K562 (cell line): ENCODE measurements around the gene ELMO1. TPM values are rescaled to one million over a fixed set of nuclear protein-coding genes. Genes with fewer than 3 reads are reported as not detected.

ENCODE experiments used
- ATAC-seq: fragments of 200-7000 bp; cut with Tn5 transposase; 3 replicates; pipeline ENCODE4 v1.9.1; 2020; ENCODE audit warnings: moderate library complexity
- BruUV-seq: library from RNA; stranded (reverse); fragments of 400-500 nt; replicated peaks from 2 replicates; lab custom pipeline; 2021; lab: Mats Ljungman, UMichigan
- CTCF ChIA-PET: fragments of 300-600 bp; formaldehyde crosslinking; extraction: SDS; loops from one replicate; lab custom pipeline; 2021; ENCODE audit warnings: low intra/inter-chr PET ratio; lab: Yijun Ruan, JAX
- POLR2A ChIA-PET: fragments of 300-600, 350-650 bp; sonication (Branson Sonifier 250); formaldehyde crosslinking; extraction: SDS; loops from one replicate; lab custom pipeline; 2021; ENCODE audit warnings: antibody characterized with exemption, inconsistent platforms; lab: Yijun Ruan, JAX
- DNase-seq, 4 experiments: peaks; one replicate each; pipeline versions ENCODE4 v3.0.0 to v3.0.0-alpha.2; 2011 to 2018; ENCODE audit warnings: low spot score in 3 of 4, mixed read lengths in 3 of 4; ENCODE audit errors: extremely low read depth in 1 of 4
- FAIRE-seq: peaks from 2 replicates; lab custom pipeline; 2011; peaks lifted over from hg19 to GRCh38; lab: Jason Lieb, UNC
- H2AFZ ChIP-seq: 2 replicates; pipeline ENCODE4 v1.6.0; 2011; ENCODE audit warnings: low read depth, low read length, control low read depth, inconsistent platforms
- H3K27ac ChIP-seq: fragments of 200-600 bp; 3 replicates; pipeline ENCODE4 v1.8.0; 2011; ENCODE audit warnings: low read depth, mild to moderate bottlenecking, control low read depth, inconsistent platforms, low read length, moderate library complexity, mixed read lengths; ENCODE audit errors: extremely low read depth
- H3K27me3 ChIP-seq, 2 experiments: fragments of 300-600 bp in 1 of 2; 2 replicates in 1 of 2; 3 replicates in 1 of 2; pipeline versions ENCODE4 v1.6.0 to v1.8.0; 2011; ENCODE audit warnings: inconsistent platforms in 2 of 2, low read length in 2 of 2, mild to moderate bottlenecking in 1 of 2, mixed read lengths in 1 of 2, moderate library complexity in 1 of 2; ENCODE audit not compliant: control insufficient read depth in 2 of 2, insufficient read depth in 2 of 2
- H3K36me3 ChIP-seq: fragments of 300-600 bp; 3 replicates; pipeline ENCODE4 v1.8.0; 2011; ENCODE audit warnings: mild to moderate bottlenecking, low read length, inconsistent platforms; ENCODE audit not compliant: control insufficient read depth, insufficient read depth
- H3K4me1 ChIP-seq, 2 experiments: fragments of 200-600 bp in 1 of 2; replicated peaks in 1 of 2; 2 replicates in 1 of 2; 3 replicates in 1 of 2; pipeline versions ENCODE4 v1.5.1 to v1.8.0; 2011; ENCODE audit warnings: inconsistent platforms in 2 of 2, low read length in 2 of 2, mild to moderate bottlenecking in 1 of 2, mixed read lengths in 1 of 2, moderate library complexity in 1 of 2; ENCODE audit not compliant: control insufficient read depth in 2 of 2, insufficient read depth in 2 of 2
- H3K4me2 ChIP-seq: 2 replicates; pipeline ENCODE4 v1.6.1; 2011; ENCODE audit warnings: low read length, control low read depth, inconsistent platforms, mixed read lengths; ENCODE audit not compliant: insufficient read depth
- H3K4me3 ChIP-seq: fragments of 200-600 bp; sonication (generic), shearing (Covaris generic); 2 replicates; pipeline ENCODE4 v1.5.1; 2016; ENCODE audit warnings: control low read depth, inconsistent platforms
- H3K79me2 ChIP-seq: fragments of 200-600 bp; 3 replicates; pipeline ENCODE4 v1.8.0; 2011; ENCODE audit warnings: low read length, inconsistent platforms; ENCODE audit not compliant: control insufficient read depth, insufficient read depth
- H3K9ac ChIP-seq, 2 experiments: 2 replicates each; pipeline versions ENCODE4 v1.6.0 to v1.6.1; 2011; ENCODE audit warnings: low read depth in 2 of 2, low read length in 2 of 2, control low read depth in 1 of 2, inconsistent platforms in 1 of 2, mild to moderate bottlenecking in 1 of 2, mixed read lengths in 1 of 2; ENCODE audit not compliant: insufficient read depth in 1 of 2
- H3K9me1 ChIP-seq: one replicate; pipeline ENCODE4 v1.6.0; 2011; ENCODE audit warnings: inconsistent platforms, mild to moderate bottlenecking, low read length, moderate library complexity; ENCODE audit not compliant: control insufficient read depth, insufficient read depth
- H3K9me3 ChIP-seq: replicated peaks from 2 replicates; pipeline ENCODE4 v1.5.1; 2011; ENCODE audit warnings: low read depth, low read length, inconsistent platforms; ENCODE audit not compliant: control insufficient read depth, insufficient read depth
- H4K20me1 ChIP-seq: replicated peaks from 2 replicates; pipeline ENCODE4 v1.6.1; 2011; ENCODE audit warnings: low read length, inconsistent platforms, mixed read lengths; ENCODE audit not compliant: control insufficient read depth, insufficient read depth
- ARHGAP35 ChIP-seq: fragments of 450-650 bp; IDR thresholded peaks from 2 replicates; pipeline ENCODE4 v1.6.1; 2018; ENCODE audit not compliant: partially characterized antibody
- ATF7 ChIP-seq: fragments of 450-650 bp; IDR thresholded peaks from 2 replicates; pipeline ENCODE4 v1.7.1; 2014; ENCODE audit warnings: mild to moderate bottlenecking, moderate library complexity
- BACH1 ChIP-seq: fragments of 200-800 bp; sonication (Bioruptor generic); IDR thresholded peaks from 2 replicates; pipeline ENCODE4 v1.6.1; 2016; ENCODE audit warnings: missing genetic modification characterization, missing compliant biosample characterization
- CBX2 ChIP-seq: fragments of 200-600 bp; sonication (generic); IDR thresholded peaks from one replicate; pipeline ENCODE4 v1.6.1; 2012; ENCODE audit warnings: mild to moderate bottlenecking, low read length, inconsistent platforms; ENCODE audit not compliant: insufficient read depth, poor library complexity, severe bottlenecking
- EGR1 ChIP-seq: fragments of 450-650 bp; conservative IDR thresholded peaks from 2 replicates; pipeline ENCODE4 v1.6.1; 2017; ENCODE audit warnings: mild to moderate bottlenecking
- FOXA3 ChIP-seq, 2 experiments: fragments of 450-650 bp in 1 of 2; sonication (generic) in 1 of 2; formaldehyde crosslinking; IDR thresholded peaks in 1 of 2; conservative IDR thresholded peaks in 1 of 2; 2 replicates each; pipeline versions ENCODE4 v1.4.0 to v1.8.0; 2020 to 2022; ENCODE audit warnings: mild to moderate bottlenecking in 2 of 2, missing genetic modification reagents in 1 of 2
- NR2F6 ChIP-seq: fragments of 450-650 bp; formaldehyde crosslinking; IDR thresholded peaks from 2 replicates; pipeline ENCODE4 v1.4.0; 2020; ENCODE audit warnings: mild to moderate bottlenecking
- NR3C1 ChIP-seq: sonication (generic); formaldehyde crosslinking; IDR thresholded peaks from 2 replicates; pipeline ENCODE4 v1.8.1; 2022; ENCODE audit warnings: missing genetic modification reagents
- SMARCA4 ChIP-seq: fragments of 450-650 bp; IDR thresholded peaks from 2 replicates; pipeline ENCODE4 v1.6.1; 2016
- WGBS: fragments of 100-300 bp; shearing (Covaris generic); methylation state at CpG from one replicate; pipeline ENCODE4 v1.1.6; 2016; ENCODE audit warnings: low coverage, mixed read lengths; ENCODE audit not compliant: insufficient coverage; ENCODE audit errors: missing lambda C conversion rate; 5-methylcytosine and 5-hydroxymethylcytosine counted together
- in situ Hi-C: fragments of 300-500 bp; cut with MboI; formaldehyde crosslinking; loops from 4 replicates; pipeline ENCODE4 v1.15.0; 2018; ENCODE audit warnings: inconsistent platforms, mixed read lengths
- intact Hi-C: fragments of 100-400 bp; cut with micrococcal nuclease; formaldehyde crosslinking; loops from 2 replicates; pipeline ENCODE4 v1.14.2; 2022
- polyA plus RNA-seq, 8 experiments: library from polyadenylated mRNA; depleted of rRNA in 4 of 8; stranded (reverse) in 5 of 8; unstranded in 3 of 8; fragments of >200 nt; fragmentation: Nextera tagmentation in 2 of 8; fragmentation: Illumina TruSeq in 1 of 8; extraction: Ambion mirVana in 2 of 8; extraction: Trizol in 1 of 8; gene quantifications; 2 replicates each; pipeline versions ENCODE4 v1.2.1 to v1.2.3, GENCODE V29; 2011 to 2014; ENCODE audit warnings: inconsistent platforms in 1 of 8, missing spikeins in 1 of 8
- total RNA-seq, 7 experiments: library from RNA; depleted of rRNA in 6 of 7; stranded (reverse); fragments of >200 nt in 6 of 7; fragmentation: Illumina TruSeq in 2 of 7; extraction: Trizol in 2 of 7; gene quantifications; 2 replicates each; pipeline versions ENCODE4 v1.2.1 to v1.2.3, GENCODE V29; 2011 to 2021; ENCODE audit warnings: low replicate concordance in 1 of 7
- TF ChIP-seq, protein P1 (sequence below): fragments of 250-450 bp; sonication (Bioruptor Pico); IDR thresholded peaks from 2 replicates; pipeline ENCODE4 v1.8.0; 2021; ENCODE audit warnings: mild to moderate bottlenecking, moderate library complexity
- TF ChIP-seq, protein P2 (sequence below): sonication (generic); formaldehyde crosslinking; IDR thresholded peaks from 2 replicates; pipeline ENCODE4 v1.8.1; 2023; ENCODE audit warnings: mild to moderate bottlenecking, missing genetic modification reagents
- TF ChIP-seq, protein P3 (sequence below): fragments of 450-650 bp; formaldehyde crosslinking; IDR thresholded peaks from 2 replicates; pipeline ENCODE4 v1.4.0; 2020; ENCODE audit warnings: mild to moderate bottlenecking, moderate library complexity
- TF ChIP-seq, protein P4 (sequence below): fragments of 250-450 bp; sonication (Bioruptor Pico); IDR thresholded peaks from 2 replicates; pipeline ENCODE4 v1.8.0; 2021; ENCODE audit warnings: moderate library complexity, mild to moderate bottlenecking, inconsistent platforms

The ELMO1 gene
- total and polyA plus RNA-seq, 9 of the 15 experiments (the other 6 are each of a cell fraction or from before 2014, with no cell fraction given) = 0.36 to 7.2 (median 3.6) TPM

DNA sequence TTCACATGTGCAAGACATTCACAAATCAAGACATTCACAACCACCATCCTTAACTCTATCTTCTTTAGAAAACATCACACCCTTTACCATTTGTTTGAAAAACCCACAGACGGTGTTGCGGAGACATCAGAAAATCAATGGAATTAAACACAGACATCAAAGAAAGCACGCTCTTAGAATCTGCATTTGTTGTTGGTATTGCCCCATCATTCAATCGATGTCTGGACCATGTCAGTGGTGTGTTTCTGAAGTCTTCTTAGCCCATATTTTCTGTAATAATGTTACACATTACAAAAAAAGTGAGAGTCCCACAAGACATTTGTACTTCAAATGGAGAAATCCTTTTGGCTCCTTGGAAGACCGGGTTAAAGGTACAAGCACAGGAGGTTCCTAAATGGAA lies 550.5 kb downstream of the ELMO1 start:
- H3K9me3 ChIP-seq = no peaks in the 10 kb centered on the region
- no peak overlapping the region for H3K4me2 ChIP-seq
- BruUV-seq = no TSS peak
- DNase-seq (no peak), ATAC-seq (no peak)
- CTCF ChIA-PET = no interaction called here
- POLR2A ChIA-PET = interaction anchor here (0.5 kb wide), 1 partner anchor 375 kb away, joined by 3 read pairs; no protein-coding TSS in a partner anchor
- no peaks in the 10 kb centered on the region for H3K9me1 ChIP-seq
- H3K36me3 ChIP-seq = no peaks in the 10 kb centered on the region
- WGBS = 6% methylated on average over 5 of the region's 5 CpGs
- no peaks in the 10 kb centered on the region for H3K79me2 ChIP-seq
- no peak for TF ChIP-seq NR2F6 (CRISPR knock-in tag)
- TF ChIP-seq, protein P1, sequence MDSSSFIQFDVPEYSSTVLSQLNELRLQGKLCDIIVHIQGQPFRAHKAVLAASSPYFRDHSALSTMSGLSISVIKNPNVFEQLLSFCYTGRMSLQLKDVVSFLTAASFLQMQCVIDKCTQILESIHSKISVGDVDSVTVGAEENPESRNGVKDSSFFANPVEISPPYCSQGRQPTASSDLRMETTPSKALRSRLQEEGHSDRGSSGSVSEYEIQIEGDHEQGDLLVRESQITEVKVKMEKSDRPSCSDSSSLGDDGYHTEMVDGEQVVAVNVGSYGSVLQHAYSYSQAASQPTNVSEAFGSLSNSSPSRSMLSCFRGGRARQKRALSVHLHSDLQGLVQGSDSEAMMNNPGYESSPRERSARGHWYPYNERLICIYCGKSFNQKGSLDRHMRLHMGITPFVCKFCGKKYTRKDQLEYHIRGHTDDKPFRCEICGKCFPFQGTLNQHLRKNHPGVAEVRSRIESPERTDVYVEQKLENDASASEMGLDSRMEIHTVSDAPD (CRISPR knock-in tag) = no peak
- TF ChIP-seq, protein P2, sequence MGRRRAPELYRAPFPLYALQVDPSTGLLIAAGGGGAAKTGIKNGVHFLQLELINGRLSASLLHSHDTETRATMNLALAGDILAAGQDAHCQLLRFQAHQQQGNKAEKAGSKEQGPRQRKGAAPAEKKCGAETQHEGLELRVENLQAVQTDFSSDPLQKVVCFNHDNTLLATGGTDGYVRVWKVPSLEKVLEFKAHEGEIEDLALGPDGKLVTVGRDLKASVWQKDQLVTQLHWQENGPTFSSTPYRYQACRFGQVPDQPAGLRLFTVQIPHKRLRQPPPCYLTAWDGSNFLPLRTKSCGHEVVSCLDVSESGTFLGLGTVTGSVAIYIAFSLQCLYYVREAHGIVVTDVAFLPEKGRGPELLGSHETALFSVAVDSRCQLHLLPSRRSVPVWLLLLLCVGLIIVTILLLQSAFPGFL (CRISPR knock-in tag) = no peak
- TF ChIP-seq EGR1 = no peak
- TF ChIP-seq SMARCA4 = no peak
- no peak for TF ChIP-seq NR3C1 (CRISPR knock-in tag)
- no peak for TF ChIP-seq FOXA3 (CRISPR knock-in tag; conservative IDR thresholded peaks at IDR 0.05 in 1 of 2, IDR thresholded peaks at IDR 0.05 in 1 of 2)
- TF ChIP-seq ATF7 = no peak
- TF ChIP-seq, protein P3, sequence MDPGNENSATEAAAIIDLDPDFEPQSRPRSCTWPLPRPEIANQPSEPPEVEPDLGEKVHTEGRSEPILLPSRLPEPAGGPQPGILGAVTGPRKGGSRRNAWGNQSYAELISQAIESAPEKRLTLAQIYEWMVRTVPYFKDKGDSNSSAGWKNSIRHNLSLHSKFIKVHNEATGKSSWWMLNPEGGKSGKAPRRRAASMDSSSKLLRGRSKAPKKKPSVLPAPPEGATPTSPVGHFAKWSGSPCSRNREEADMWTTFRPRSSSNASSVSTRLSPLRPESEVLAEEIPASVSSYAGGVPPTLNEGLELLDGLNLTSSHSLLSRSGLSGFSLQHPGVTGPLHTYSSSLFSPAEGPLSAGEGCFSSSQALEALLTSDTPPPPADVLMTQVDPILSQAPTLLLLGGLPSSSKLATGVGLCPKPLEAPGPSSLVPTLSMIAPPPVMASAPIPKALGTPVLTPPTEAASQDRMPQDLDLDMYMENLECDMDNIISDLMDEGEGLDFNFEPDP (CRISPR knock-in tag) = no peak
- TF ChIP-seq BACH1 (tag) = no peak
- TF ChIP-seq, protein P4, sequence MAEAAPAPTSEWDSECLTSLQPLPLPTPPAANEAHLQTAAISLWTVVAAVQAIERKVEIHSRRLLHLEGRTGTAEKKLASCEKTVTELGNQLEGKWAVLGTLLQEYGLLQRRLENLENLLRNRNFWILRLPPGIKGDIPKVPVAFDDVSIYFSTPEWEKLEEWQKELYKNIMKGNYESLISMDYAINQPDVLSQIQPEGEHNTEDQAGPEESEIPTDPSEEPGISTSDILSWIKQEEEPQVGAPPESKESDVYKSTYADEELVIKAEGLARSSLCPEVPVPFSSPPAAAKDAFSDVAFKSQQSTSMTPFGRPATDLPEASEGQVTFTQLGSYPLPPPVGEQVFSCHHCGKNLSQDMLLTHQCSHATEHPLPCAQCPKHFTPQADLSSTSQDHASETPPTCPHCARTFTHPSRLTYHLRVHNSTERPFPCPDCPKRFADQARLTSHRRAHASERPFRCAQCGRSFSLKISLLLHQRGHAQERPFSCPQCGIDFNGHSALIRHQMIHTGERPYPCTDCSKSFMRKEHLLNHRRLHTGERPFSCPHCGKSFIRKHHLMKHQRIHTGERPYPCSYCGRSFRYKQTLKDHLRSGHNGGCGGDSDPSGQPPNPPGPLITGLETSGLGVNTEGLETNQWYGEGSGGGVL (CRISPR knock-in tag) = no peak
- TF ChIP-seq ARHGAP35 = no peak
- TF ChIP-seq CBX2 = no peak
- TF ChIP-seq, all 486 proteins: peak for 0
- H3K9ac ChIP-seq = no peak overlapping the region
- in situ Hi-C loops = no loop called here
- no peak overlapping the region for H3K4me3 ChIP-seq
- no peaks in the 10 kb centered on the region for H3K4me1 ChIP-seq
- no peaks in the 10 kb centered on the region for H4K20me1 ChIP-seq
- H3K27me3 ChIP-seq = no peaks in the 10 kb centered on the region
- intact Hi-C loops = no loop called here
- no peak for FAIRE-seq
- no peak overlapping the region for H3K27ac ChIP-seq
- H2AFZ ChIP-seq = no peak overlapping the region
